ENCODE data around the gene PIK3R5.
"Not testable (repeated sequence)": the region's sequence is repeated elsewhere in the genome, so short reads cannot be mapped to it uniquely, and the experiment has no call there.

PIK3R5 gene

GRCh38 chr17:8894202-8894671 lies 71.3 kb downstream of the PIK3R5 start:
- no peak for DNase-seq (ENCODE audit: low read depth in 1 of 2, low spot score in 1 of 2)
- TF ChIP-seq JUND (IDR thresholded peaks at IDR 0.05; ENCODE audit: low read depth) = no peak
- in situ Hi-C loops (cut with HindIII; ENCODE audit: low pct_unique_long_range_greater_than_20kb, low sequenced_read_pairs) = no loop called here

DNA sequence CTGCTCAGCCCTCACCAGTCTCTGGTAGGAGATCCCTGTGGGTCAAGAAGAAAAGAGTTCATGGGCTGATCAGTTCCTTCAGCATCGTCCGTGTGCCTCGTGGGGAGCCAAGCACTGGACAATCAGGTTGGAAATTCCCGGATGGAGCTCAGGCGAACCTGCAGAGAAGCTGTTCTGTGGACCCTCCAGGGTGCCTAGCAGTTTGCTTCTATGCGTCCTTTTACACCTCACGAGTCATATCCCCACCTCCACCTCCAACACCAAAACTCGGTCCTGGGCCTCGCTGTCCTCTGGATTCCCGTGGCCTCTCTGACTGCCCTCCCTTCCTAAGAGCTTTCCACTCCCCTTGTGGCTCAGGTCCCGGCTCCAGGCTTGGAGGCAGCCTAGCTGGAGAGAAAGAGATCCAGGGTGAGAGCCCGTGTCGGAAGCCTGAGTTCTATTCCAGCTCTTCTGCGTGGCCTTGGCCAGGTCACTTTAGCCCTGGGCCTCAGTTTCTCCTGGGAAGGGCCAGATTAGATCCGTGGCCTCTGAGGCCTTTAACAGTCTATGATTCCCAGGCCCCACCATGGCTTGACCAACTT lies 71.8 kb downstream of the PIK3R5 start:
- in situ Hi-C loops (cut with HindIII; ENCODE audit: low pct_unique_long_range_greater_than_20kb, low sequenced_read_pairs) = no loop called here
- no peak for DNase-seq (ENCODE audit: low read depth in 1 of 2, low spot score in 1 of 2)
- TF ChIP-seq JUND (IDR thresholded peaks at IDR 0.05; ENCODE audit: low read depth) = no peak

DNA sequence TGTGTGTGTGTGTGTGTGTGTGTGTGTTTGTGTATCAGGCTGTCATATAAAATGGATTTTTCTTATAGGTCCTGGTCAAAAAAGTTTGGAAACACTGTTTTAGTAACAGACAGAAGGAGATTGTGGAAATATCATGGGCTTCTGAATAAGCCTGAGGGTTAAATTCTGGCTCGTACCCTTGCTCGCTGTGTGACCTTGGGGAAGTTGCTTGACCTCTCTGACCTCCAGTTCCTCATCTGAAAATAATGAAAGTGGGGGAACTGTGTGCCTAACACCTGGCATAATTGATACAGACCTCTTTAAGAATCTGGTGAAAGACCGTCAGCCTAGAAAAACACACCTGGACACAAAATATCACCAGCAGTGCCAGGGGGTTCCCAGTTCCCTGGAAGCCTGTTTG lies 72.4 kb downstream of the PIK3R5 start:
- DNase-seq (ENCODE audit: low read depth in 1 of 2, low spot score in 1 of 2) = no peak
- in situ Hi-C loops (cut with HindIII; ENCODE audit: low pct_unique_long_range_greater_than_20kb, low sequenced_read_pairs) = no loop called here
- TF ChIP-seq JUND (IDR thresholded peaks at IDR 0.05; ENCODE audit: low read depth) = no peak

DNA sequence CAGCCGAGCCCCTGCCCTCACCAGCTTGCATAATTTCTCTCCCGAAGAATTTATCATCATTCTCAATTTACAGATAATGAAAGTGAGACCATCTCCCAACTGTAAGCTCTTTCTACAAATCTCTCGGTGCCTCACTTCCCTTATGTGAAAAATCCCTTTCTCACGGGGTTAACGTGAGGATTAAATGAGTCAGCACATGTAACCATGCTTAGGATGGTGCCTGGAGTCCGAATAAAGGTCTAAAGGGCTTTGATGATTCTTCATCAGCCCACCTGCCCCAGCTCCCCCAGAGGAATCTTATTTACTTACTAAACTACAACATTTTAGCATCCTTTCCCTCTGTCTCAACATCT lies 73.2 kb downstream of the PIK3R5 start:
- in situ Hi-C loops (cut with HindIII; ENCODE audit: low pct_unique_long_range_greater_than_20kb, low sequenced_read_pairs) = no loop called here
- no peak for DNase-seq (ENCODE audit: low read depth in 1 of 2, low spot score in 1 of 2)
- TF ChIP-seq JUND (IDR thresholded peaks at IDR 0.05; ENCODE audit: low read depth) = no peak

- no peak for TF ChIP-seq JUND (IDR thresholded peaks at IDR 0.05; ENCODE audit: low read depth)
- DNase-seq (ENCODE audit: low read depth in 1 of 2, low spot score in 1 of 2) = no peak
- in situ Hi-C loops (cut with HindIII; ENCODE audit: low pct_unique_long_range_greater_than_20kb, low sequenced_read_pairs) = no loop called here
Measured at GRCh38 chr17:8890671-8891070, 74.8 kb downstream of the PIK3R5 start.

- in situ Hi-C loops (cut with HindIII; ENCODE audit: low pct_unique_long_range_greater_than_20kb, low sequenced_read_pairs) = no loop called here
- DNase-seq (ENCODE audit: low read depth in 1 of 2, low spot score in 1 of 2) = no peak
- TF ChIP-seq JUND (IDR thresholded peaks at IDR 0.05; ENCODE audit: low read depth) = no peak
Measured at GRCh38 chr17:8889458-8890210, 75.9 kb downstream of the PIK3R5 start.

GRCh38 chr17:8888704-8889302 lies 76.7 kb downstream of the PIK3R5 start:
- in situ Hi-C loops (cut with HindIII; ENCODE audit: low pct_unique_long_range_greater_than_20kb, low sequenced_read_pairs) = no loop called here
- no peak for DNase-seq (ENCODE audit: low read depth in 1 of 2, low spot score in 1 of 2)
- TF ChIP-seq JUND (IDR thresholded peaks at IDR 0.05; ENCODE audit: low read depth) = no peak

- in situ Hi-C loops (cut with HindIII; ENCODE audit: low pct_unique_long_range_greater_than_20kb, low sequenced_read_pairs) = no loop called here
- DNase-seq (ENCODE audit: low read depth in 1 of 2, low spot score in 1 of 2) = peak in 1 of 2 experiments; percentile 72
- TF ChIP-seq JUND (IDR thresholded peaks at IDR 0.05; ENCODE audit: low read depth) = no peak
Measured at GRCh38 chr17:8887834-8888703, 77.4 kb downstream of the PIK3R5 start.

GRCh38 chr17:8887301-8887700 lies 78.2 kb downstream of the PIK3R5 start:
- no peak for DNase-seq (ENCODE audit: low read depth in 1 of 2, low spot score in 1 of 2)
- in situ Hi-C loops (cut with HindIII; ENCODE audit: low pct_unique_long_range_greater_than_20kb, low sequenced_read_pairs) = no loop called here
- no peak for TF ChIP-seq JUND (IDR thresholded peaks at IDR 0.05; ENCODE audit: low read depth)

- DNase-seq (ENCODE audit: low read depth in 1 of 2, low spot score in 1 of 2) = no peak
- in situ Hi-C loops (cut with HindIII; ENCODE audit: low pct_unique_long_range_greater_than_20kb, low sequenced_read_pairs) = no loop called here
- TF ChIP-seq JUND (IDR thresholded peaks at IDR 0.05; ENCODE audit: low read depth) = no peak
Measured at GRCh38 chr17:8885967-8886684, 79.4 kb downstream of the PIK3R5 start.

DNA sequence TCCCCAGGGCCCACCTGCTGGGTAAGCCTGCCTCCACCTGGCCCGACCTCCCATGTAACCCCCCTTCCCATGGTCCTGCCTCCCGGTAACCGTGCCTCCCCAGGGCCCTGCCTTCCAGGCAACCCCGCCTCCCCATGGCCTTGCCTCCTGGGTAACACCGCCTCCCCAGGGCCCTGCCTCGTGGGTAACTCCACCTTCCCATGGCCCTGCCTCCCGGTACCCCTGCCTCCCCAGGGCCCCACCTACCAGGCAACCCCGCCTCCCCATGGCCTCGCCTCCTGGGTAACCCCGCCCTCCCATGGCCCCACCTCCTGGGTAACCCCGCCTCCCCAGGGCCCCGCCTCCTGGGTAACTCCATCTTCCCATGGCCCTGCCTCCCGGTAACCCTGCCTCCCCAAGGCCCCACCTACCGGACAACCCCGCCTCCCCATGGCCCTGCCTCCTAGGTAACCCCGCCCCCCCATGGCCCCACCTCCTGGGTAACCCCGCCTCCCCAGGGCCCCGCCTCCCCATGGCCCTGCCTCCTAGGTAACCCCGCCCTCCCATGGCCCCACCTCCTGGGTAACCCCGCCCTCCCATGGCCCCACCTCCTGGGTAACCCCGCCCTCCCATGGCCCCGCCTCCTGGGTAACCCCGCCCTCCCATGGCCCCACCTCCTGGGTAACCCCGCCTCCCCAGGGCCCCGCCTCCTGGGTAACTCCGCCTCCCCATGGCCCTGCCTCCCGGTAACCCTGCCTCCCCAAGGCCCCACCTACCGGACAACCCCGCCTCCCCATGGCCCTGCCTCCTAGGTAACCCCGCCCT lies 80.1 kb downstream of the PIK3R5 start:
- DNase-seq (ENCODE audit: low read depth in 1 of 2, low spot score in 1 of 2) = peak in 1 of 2 experiments; percentile 85
- in situ Hi-C loops (cut with HindIII; ENCODE audit: low pct_unique_long_range_greater_than_20kb, low sequenced_read_pairs) = not testable (repeated sequence)

Data from T47D (cell line).